GM19193 (cell line): ENCODE measurements around the gene TMEM168.

Experiments
- POLR2A ChIP-seq: IDR thresholded peaks from 4 replicates; pipeline ENCODE4 v1.6.1; 2011; ENCODE audit not compliant: insufficient read depth, insufficient read length; ENCODE audit errors: extremely low read depth

TMEM168 gene

GRCh38 chr7:112748381-112748780, 41.8 kb downstream of the TMEM168 start:
- TF ChIP-seq POLR2A: no peak

GRCh38 chr7:112745635-112746034, 44.6 kb downstream of the TMEM168 start:
- TF ChIP-seq POLR2A: no peak

GRCh38 chr7:112744818-112745217, 45.4 kb downstream of the TMEM168 start:
- no peak for TF ChIP-seq POLR2A

GRCh38 chr7:112743811-112744210, 46.4 kb downstream of the TMEM168 start:
- TF ChIP-seq POLR2A: no peak

- no peak for TF ChIP-seq POLR2A
Observed at GRCh38 chr7:112740667-112741066, 49.5 kb downstream of the TMEM168 start.

- no peak for TF ChIP-seq POLR2A
Observed at GRCh38 chr7:112739436-112740180, 50.6 kb downstream of the TMEM168 start.

DNA sequence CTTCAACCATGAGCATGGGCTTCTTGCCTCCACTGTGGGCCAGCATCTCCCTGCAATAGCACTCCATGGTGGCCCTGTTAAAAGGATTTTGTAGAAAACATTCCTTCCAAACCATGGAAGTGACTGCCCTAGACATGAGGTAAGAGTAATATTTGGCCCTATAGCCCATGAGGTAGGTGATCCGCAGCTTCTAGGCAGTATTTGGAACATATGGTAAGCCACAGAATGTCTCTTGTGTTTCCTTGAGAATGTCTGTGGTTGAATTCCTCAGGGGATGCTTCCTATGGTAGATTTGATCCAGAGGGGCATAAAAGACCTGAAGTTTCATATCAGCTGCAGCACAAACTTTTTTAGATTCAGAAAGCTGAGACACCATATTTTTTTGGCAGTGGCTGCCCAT, 54.9 kb downstream of the TMEM168 start:
- no peak for TF ChIP-seq POLR2A

- no peak for TF ChIP-seq POLR2A
Observed at GRCh38 chr7:112726076-112726475, 64.1 kb downstream of the TMEM168 start.

DNA sequence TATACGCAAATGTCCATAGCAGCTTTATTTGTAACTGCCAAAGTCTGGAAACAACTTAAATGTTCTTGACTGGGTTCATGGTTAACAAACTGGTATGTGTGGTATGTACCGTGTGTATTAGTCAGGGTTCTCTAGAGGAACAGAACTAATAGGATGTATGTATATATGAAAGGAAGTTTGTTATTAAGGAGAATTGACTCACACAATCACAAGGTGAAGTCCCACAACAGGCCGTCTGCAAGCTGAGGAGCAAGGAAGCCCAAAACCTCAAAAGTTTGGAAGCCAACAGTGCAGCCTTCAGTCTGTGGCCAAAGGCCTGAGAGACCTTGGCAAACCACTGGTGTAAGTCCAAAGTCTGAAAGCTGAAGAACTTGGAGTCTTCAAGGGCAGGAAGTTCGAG, 66.8 kb downstream of the TMEM168 start:
- TF ChIP-seq POLR2A: no peak

- TF ChIP-seq POLR2A: no peak
Observed at GRCh38 chr7:112721366-112721765, 68.8 kb downstream of the TMEM168 start.

GRCh38 chr7:112715525-112715924, 74.7 kb downstream of the TMEM168 start:
- no peak for TF ChIP-seq POLR2A

DNA sequence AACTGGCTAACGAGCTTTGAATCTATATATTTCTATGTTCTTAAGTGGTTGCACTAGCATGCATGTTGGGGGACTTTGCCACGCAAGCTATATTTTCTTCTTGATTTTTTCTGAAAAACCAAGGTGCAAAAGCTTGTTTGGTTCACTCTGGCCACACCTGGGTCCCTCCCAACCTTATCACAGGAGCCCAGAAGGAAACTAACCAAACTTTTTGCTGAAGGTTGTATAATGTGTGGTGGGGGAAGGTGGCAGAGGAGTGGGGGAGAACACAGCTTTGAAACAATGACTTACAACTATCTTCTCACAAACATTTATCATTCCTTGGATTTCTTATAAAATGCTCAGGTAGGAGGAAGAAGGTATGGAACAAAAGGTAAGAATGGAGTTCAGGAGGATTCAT, 75.3 kb downstream of the TMEM168 start:
- no peak for TF ChIP-seq POLR2A
